IPS-11a (cell line): ENCODE results near the gene NFRKB.
A peak's percentile ranks its signal among the peaks of the same experiment; 100 is the strongest.

Experiments used
- H3K4me3 ChIP-seq: one replicate; pipeline ENCODE4 v1.5.1; 2013; ENCODE audit warnings: low read depth, low read length, control low read depth

NFRKB gene

DNA sequence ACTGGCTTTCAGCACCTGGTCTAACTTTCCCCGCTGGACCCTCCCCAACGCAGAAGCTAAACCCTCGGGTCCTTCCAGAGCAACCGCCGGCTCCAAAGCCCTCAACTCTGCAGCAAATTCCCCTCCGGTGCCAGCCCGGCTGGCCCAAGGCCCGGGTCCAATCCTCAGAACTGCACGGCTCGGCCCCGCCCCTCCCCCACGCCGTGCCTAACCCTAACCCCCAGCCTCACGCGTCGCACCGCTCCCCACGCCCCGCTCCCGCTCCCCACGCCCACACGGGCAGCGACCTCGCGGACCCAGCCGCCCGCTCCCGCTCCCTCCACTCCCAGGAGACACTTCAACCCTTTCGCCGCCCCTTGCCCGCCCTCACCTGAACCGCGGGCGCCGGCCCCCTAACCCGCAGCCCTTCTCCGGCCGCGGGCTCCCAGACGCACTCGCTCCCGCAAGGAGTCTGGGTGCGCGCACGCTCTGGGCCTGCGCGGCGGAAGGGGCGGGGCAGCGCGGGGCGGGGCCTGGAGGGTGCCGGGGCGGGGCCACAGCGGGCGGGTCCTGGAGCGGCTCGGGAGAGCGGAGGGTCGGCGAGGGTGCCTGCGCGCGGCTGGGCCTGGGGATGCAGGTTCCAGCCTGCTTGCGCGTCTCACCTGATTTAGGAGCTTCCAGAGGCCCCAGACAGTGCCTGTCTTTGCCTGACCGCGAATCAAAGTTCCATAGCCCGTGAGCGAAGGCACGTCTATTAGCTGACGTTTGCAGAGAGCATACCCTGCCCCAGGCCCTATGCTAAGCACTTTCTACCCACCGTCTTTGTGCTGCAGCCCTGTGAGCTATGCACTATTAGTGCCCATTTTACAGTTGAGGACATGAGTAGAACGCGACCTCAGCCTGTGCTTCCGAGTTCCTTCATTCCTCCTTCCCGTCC, at the start of gene NFRKB:
NFRKB (minus strand) TSS at position 453 of the 916 bp plus-strand sequence. CDS start 2,729 bp downstream, outside the sequence.
- peak within 1 kb of the TSS; percentile 81 for H3K4me3 ChIP-seq

DNA sequence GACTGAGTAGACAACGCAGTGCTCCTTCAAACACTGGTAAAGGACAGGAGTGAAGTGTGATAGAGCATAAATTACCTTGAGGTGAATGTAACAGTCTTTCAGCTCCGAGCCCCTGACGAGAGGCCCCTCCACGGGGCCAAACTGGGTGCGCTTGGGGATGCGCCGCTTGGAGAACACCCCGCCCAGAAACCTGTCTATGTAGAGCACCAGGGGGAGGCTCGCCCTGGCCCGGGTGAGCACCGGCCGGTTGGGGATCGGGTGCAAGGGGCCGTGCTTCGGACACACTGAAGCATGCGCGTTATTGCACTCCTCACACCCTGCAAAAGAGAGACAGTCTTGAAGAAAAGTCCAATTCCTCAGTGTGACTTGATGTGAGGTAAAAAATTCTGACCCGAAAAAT, 49.3 kb upstream of the NFRKB start:
- H3K4me3 ChIP-seq = no peak overlapping the region

DNA sequence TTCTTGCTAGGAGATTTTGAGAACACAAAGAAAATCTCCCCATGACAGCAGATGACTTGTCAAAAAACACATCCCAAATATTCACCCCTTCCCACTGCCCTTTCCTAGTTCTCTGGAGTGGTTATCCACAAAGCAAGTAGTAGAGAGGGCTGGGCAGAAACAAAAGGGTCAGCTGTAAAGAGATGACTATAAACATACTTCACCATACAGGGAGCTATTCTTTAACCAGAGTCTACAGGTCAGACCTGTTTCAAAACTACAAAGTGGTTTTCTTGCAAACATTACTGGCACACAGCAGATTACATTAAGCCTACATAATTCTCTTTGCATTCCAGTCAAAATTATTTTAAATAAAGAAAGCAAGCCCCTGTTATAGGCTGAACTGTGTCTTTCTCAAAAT, 47.7 kb upstream of the NFRKB start:
- no peak overlapping the region for H3K4me3 ChIP-seq

DNA sequence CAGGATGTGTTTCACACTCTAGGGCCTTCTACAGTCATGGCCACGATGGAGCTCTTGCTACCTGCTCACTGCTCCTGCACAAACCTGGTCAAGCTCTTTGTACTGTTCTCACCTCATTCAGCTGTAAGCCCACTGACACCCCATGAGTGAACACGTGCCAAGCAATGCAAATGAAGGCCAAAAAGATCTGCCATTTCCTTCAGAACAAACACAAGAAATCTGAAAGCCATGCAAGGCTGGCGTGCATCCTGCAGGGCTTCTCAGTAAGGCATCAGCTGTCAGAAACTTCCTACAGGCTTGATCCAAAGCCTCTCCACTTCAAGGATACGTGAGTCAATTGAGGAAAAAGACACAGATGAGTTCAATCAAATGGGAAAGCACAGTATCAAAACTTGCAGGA, 44.1 kb upstream of the NFRKB start:
- no peak overlapping the region for H3K4me3 ChIP-seq

DNA sequence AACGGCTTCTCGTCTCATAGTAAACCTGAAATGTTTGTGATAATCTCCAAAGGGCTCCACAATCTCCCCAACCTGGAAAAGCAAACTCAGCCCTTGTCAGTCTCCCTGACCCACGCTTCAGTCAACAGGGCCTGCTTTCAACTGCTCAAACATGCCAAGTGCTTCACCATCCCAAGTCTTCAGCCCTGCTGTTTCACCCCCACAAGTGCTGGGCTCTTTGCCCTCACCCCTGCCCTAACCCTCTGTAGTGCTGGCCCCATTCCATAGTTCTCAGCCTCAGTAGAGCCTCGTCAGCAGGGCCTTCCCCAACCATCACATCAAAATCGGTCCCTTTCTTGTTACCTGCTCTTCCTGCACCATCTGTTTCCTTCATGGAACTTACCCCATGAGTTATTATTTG, 43.4 kb upstream of the NFRKB start:
- H3K4me3 ChIP-seq = no peak overlapping the region

DNA sequence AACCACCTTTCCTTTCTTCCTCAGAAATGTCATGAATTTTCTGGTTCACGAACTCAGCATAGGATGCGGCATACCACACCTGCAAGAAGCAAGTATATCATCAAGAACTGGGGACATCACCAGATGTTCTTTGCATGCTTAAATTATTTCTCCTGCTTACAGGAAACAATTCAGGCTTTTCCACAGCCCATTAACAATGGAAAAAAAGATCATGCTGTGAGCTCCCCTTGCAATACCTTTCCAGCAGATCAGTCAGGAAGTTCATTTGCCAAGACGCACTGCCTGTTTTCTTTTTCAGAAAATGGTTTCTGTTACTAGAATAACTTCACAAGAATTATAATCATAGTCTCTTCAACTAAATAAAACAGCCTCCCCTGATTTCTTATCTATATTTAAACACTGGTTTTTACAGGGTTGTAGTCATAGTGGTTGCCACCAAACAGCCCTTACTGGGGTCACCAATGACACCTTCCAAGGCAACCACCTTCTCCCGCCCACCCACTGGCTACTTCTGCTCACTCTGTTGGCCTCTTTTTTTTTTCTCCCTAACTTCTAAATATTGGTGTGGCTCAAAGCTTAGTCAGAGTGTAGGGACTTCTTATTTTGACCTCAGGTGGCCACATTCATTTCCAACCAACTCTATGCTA, 42.3 kb upstream of the NFRKB start:
- H3K4me3 ChIP-seq = no peak overlapping the region

DNA sequence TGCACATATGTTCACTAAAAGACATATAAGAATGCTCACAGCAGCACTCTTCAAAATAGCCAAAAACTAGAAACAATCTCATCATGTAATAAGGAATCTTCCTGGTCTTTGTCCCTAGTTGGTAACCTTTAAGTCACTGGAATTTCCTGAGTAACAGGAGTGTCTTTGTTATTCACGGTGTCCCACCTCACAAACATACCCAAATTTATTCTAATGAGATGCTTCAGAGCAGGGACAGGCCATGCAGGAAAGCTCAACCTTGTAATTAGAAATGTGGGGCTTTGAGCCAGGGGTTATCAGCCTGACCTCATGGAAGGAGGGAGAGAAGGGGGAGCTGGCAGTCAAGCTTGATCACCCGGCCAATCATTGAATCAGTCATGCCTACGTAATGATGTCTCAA, 40.3 kb upstream of the NFRKB start:
- no peak overlapping the region for H3K4me3 ChIP-seq

DNA sequence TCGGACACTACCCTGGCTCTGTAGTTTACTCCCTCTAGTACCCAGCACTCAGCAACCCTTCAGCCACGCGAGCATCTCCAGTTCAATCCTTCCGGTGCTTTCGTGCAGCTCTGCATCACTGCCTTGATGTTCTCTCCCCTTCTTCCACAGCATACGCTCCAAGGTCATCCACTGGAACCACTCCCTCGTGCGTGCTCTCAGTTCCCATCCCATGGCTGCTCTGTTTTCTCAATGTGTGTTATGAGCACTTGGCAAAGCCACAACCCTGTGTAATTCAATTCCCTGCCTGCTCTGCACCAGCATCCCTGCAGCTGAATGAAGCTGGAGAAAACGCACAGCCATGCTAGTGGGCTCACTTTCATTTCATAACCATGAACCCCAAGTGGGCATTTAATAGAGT, 38.5 kb upstream of the NFRKB start:
- H3K4me3 ChIP-seq = no peak overlapping the region

DNA sequence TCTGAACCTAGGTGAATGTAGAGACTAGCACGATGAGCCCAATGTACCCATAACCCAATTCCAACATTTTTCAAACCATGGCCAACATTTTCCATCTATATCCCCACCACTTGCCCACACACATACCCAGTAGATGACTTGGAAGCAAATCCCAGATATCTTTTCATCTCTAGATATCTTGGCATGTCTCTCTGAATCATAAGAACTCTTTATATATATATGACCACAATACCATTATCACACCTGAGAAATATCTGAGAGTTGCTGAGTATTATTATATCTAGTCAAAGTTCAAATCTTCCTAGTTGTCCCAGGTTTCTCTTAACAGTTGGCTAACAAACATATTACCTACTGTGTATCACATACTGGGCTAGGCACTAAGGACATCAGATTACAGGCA, 37.9 kb upstream of the NFRKB start:
- no peak overlapping the region for H3K4me3 ChIP-seq

DNA sequence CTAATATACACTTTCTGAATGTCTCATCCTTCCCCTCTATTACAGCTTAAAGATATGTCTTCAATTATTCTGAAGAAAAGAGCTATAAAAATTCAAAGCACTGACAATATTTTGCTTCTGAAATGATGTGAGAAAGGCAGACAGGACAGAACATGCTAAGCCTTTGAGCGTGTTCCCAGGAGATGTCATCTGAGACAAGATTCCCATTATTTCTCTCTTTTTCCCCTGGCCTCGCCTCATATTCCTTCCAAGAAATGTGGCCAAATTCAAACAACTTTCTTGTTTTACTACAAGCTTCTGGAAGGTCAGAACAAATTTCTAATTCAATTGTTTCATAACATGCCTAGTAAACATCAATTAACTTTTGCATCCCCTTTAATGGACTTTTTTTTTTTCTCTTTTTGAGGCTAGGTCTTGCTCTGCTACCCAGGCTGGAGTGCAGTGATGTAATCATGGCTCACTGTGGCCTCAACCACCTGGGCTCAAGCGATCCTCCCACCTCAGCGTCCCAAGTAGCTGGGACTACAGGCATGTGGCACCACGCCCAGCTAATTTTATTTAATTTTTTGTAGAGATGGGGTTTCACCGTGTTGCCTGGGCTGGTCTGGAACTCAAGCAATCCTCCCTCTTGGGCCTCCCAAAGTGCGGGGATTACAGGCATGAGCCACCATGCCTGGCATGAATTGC, 37.1 kb upstream of the NFRKB start:
- no peak overlapping the region for H3K4me3 ChIP-seq

DNA sequence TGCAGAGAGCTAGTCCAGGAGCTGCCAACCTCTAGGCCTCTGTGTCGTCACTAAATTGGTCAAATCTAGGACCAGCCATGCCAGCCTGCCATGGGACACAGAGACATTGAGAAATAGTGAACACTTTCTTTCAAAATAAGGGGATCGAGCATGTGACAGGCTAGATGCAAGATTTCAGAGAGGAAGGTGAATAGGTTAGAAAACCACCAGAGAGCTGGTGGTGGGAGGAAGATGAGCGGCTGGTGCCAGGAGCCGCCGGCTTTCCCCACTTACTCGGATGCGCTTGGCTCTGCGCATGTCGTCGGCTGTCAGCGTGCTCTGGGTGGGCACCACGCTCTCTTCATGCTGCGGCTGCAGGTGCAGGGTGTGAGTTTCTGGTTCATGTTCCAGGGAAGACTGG, 35.4 kb upstream of the NFRKB start:
- no peak overlapping the region for H3K4me3 ChIP-seq

DNA sequence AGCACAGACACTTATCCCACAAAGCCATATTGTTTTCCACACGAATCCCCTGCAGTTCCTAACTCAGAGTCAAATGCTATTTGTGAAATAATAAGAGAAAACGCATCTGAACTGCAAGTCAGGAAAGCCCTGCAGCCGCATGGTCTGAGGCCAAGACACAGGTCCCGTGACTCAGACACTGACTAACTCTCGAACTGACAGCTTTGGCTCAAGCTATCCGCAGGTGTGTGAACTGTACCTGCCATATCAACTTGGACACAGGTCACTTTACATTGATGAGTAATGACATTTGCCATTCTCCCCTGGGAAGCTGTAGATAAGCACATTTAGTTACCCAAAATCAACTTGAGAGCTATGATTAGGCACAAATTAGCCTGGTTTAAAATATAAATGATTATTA, 34.9 kb upstream of the NFRKB start:
- no peak overlapping the region for H3K4me3 ChIP-seq

DNA sequence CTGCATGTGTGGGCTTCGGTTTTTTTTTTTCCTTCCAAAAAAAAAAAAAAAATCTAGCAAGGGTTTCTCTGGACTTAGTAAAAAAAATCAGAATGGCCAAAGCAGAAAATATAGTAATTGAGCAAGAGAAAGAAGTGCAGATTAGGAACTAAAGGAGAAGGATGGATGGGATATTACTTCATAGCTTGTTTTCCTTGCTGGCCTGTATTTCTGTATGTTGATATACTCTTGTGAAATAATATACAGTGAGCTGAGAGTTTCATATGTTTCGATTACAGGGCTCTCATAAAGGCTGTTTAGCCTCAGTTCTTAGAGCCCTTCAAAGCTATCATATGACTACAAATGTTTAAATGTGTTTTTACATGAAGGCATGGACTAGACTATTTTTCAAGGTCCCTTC, 34.3 kb upstream of the NFRKB start:
- H3K4me3 ChIP-seq = no peak overlapping the region

DNA sequence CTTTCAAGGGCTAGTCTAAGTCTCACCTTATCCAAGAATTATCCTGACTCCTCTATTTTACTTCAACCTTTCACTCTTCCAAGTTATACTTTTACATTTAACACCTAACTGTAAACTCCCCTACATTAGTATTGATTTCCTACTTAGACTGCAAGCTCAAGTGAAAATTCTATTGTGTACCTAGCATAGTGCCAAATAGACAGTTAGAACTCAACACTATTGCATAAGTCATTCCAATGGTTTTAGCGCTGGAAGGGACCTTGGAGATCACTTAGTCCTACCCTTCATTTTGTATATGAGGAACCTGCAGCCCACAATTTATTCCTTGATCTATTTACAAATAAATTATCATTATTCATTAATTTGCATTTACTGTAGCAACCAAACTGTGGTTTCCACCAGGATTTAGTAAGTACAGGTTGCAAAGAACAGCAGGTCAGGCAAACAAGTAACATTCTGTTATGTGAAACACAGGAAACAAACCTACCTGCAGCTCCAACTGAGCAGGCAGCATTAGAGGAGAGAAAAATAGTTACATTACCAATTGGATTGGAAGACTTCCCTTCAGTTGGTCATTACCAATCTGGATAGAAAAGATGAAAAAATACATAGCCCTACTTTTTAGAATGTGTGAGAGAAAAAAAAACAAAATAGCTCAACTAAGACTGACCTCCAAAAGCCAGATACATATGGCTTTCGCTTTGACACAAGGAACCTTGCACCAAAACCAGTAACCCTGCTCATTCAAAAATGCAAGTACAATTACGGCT, 33.7 kb upstream of the NFRKB start:
- H3K4me3 ChIP-seq = no peak overlapping the region

DNA sequence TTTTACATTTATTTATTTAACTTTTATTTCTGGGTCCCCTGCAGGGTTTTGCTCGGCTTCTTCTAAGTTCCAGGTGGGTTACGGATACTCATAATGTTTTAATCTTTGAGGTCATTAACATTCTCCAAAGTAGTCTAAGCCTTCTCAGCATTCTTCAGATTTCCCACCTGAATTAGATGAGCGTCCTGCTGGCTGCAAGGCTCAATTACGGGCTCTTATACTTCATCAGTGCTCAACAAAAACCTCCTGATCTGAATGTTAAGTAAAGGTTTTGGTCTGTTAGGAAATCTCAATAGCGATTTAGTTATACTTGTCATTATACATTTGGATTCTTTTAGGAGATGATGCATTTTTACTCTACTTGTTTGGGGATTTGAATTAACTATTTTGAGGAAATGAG, 27.3 kb upstream of the NFRKB start:
- H3K4me3 ChIP-seq = no peak overlapping the region

DNA sequence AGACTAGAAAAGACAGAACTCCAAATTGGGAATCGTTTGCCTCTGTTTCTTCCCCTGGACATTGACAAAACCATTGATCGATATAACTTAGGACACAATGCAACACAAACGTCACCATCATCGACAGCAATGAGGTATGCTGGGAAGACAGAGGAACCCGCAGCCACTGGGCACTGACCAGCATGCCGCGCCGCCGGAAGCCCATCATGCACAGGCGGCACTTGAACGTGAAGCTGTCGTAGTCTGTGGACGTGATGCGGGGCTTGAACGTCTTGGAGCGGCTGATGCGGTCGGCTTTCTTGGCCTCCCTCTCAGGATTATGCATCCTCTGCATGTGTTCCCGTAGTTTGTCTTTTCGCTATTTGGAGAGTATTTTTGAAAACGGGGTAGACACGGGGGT, 23.0 kb upstream of the NFRKB start:
- no peak overlapping the region for H3K4me3 ChIP-seq

DNA sequence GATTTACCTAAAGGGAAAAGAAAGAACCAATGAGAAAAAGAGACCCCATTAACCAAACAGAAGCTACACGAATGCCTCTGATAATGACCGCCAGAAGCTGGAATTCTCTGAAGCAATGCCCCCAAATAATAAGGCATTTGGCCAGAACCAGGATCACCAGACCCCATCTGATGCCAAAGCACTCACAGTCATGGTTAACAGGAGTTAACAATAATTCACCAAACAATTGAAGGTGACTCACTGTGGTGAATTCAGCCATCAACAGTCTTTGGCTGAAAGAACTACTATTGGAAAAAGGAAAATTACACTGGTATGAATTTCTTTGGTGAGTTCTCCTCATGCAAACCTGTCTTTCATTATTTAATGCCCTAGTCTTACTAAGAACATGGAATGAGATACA, 21.9 kb upstream of the NFRKB start:
- no peak overlapping the region for H3K4me3 ChIP-seq

DNA sequence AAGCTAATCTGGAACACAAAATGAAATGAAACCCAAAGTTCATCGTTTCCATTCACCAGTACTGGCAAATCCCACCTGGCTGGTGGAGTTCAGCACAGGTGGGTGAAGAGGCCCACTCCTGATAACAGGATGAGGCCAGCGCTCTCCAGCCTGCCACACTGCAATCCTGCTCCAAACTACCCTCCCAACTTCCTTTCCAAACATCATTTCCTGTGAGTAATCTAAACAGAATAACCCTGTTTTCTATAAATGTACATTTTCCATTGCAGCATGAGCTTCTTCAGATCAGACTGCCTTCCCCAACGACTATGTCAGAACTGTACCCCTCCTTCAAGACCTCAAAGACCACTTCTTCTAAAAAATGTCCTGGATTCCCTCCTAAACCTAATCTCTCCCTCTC, 15.9 kb upstream of the NFRKB start:
- no peak overlapping the region for H3K4me3 ChIP-seq

DNA sequence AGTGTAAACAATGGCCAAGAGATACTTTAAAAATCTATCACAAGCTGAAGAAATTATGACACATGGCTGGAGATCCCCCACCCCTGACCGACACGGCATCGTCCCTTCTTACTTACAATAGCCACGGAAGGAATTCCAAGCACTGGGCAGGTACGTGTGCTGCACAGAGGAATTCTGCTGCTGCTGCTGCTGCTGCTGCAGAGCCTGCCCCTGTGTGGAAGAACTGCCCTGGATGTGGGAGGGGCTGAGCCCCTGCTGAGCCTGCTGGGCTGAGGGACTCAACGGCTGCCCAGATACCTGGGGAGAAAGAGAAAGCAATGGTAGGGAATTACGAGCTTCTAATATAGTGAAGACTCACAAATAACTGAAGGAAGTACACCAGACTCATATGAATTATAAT, 15.0 kb upstream of the NFRKB start:
- H3K4me3 ChIP-seq = no peak overlapping the region

DNA sequence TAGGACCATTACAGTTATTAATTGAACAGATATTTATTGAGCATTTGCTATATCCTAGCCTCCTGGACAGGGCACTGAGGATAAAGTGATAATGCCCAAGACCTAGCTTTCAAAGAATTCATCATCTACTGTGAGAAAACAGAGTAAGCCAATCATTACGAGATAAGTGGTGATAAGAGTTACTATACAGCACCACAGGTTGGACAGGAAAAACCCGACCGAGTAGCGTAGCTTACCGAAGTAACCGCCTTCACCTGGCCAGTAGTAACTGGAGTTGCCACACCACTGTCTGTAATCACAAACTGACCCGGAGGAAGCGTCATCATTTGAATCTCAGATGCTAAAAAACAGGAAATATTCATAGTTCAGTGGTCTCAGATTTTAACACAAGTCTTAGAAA, 10.0 kb upstream of the NFRKB start:
- H3K4me3 ChIP-seq = no peak overlapping the region

DNA sequence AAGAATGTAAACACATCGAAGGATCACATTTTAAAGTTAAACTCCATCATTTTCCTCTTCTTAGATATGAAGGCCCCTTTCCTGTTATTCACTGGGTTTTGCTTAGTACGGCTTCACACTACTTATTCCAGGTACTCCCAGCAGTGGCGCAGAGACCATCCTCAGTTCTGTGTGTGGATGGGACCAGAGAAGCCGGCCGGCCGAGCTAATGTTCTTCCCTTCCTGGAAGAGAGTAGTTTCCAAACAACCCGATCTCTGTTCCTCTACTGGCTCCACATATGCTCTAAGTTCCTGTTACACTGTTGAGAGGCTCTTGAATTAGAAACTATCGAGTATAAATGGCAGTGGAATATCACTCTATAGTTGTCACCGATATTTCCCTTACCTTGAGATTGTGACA, 684 bp upstream of the NFRKB start:
- H3K4me3 ChIP-seq = peak overlapping the region; percentile 38
